ENCODE data around the gene ARPC2.

- TF ChIP-seq CTCF (IDR thresholded peaks at IDR 0.05 in 8 of 11, conservative IDR thresholded peaks at IDR 0.05 in 3 of 11) (peak; percentile 85 to 93 (median 90)), POLR2AphosphoS5 (IDR thresholded peaks at IDR 0.05) (peak; percentile 64 to 85 (median 72)), POLR2A (IDR thresholded peaks at IDR 0.05) (no peak)
Measured at GRCh38 chr2:218272531-218273212, 55.7 kb downstream of the ARPC2 start.
